ENCODE results near the gene HECTD2. TPM values are rescaled to one million over a fixed set of nuclear protein-coding genes. Genes with fewer than 3 reads are reported as not detected.
"Not testable (repeated sequence)": the region's sequence is repeated elsewhere in the genome, so short reads cannot be mapped to it uniquely, and the experiment has no call there.

Gene HECTD2
- total RNA-seq, result 10 to 100 TPM; 20.6 to 41.9 (median 25.8) TPM

- Histone ChIP-seq H3K27me3 (no peaks in the 10 kb centered on the region), H3K9me3 (no peaks in the 10 kb centered on the region), H3K4me1 (peaks cover 6 to 50% (median 9%) of the 10 kb centered on the region in 3 donors), H3K4me3 (peak within 1 kb of the TSS; percentile 65 to 86), H3K36me3 (no peaks in the 10 kb centered on the region), H3K27ac (peak within 1 kb of the TSS; percentile 90 to 100 (median 100))
- no peak for TF ChIP-seq EP300 (IDR thresholded peaks at IDR 0.05)
- TF ChIP-seq POLR2A (IDR thresholded peaks at IDR 0.05), result peak; percentile 54 to 79
- peak in 3 of 4 experiments; percentile 60 to 87 (median 80) for TF ChIP-seq CTCF (IDR thresholded peaks at IDR 0.05)
- TF ChIP-seq POLR2AphosphoS5 (IDR thresholded peaks at IDR 0.05), result peak; percentile 58
- 0% methylated on average over 7 of the region's 111 CpGs; no CpG with 5 or more reads in 1 of the 2 donors for WGBS, 2 donors (ENCODE audit: low coverage in 1 of 2)
- peak; percentile 88 for ATAC-seq
Measured at GRCh38 chr10:91409869-91410637, at the start of gene HECTD2. TSS of gene HECTD2 (plus strand) at chr10:91410344. CDS start at chr10:91410439, 95 bp downstream.

- WGBS, 2 donors (ENCODE audit: low coverage in 1 of 2), result 55 to 69% methylated on average over 2 to 3 of the region's 3 CpGs
- no peak for ATAC-seq
- Histone ChIP-seq H3K4me1 (no peaks in the 10 kb centered on the region), H3K27ac (no peak overlapping the region), H3K27me3 (no peaks in the 10 kb centered on the region), H3K4me3 (no peak overlapping the region), H3K36me3 (no peaks in the 10 kb centered on the region), H3K9me3 (peaks cover 0 to 6% (median 0%) of the 10 kb centered on the region in 3 donors)
- TF ChIP-seq EP300 (IDR thresholded peaks at IDR 0.05) (no peak), POLR2A (IDR thresholded peaks at IDR 0.05) (no peak), CTCF (IDR thresholded peaks at IDR 0.05) (no peak), POLR2AphosphoS5 (IDR thresholded peaks at IDR 0.05) (no peak)
Measured at GRCh38 chr10:91360461-91360860, 49.7 kb upstream of the HECTD2 start.

- not testable (repeated sequence) for H3K4me3 ChIP-seq, H3K27me3 ChIP-seq, H3K4me1 ChIP-seq, H3K36me3 ChIP-seq, ATAC-seq, H3K27ac ChIP-seq, H3K9me3 ChIP-seq
- 60 to 100% methylated on average over 1 of the region's 3 CpGs for WGBS, 2 donors (ENCODE audit: low coverage in 1 of 2)
Measured at GRCh38 chr10:91365519-91365918, 44.6 kb upstream of the HECTD2 start.

- H3K36me3 ChIP-seq, result no peaks in the 10 kb centered on the region
- no peak overlapping the region for H3K4me3 ChIP-seq
- H3K9me3 ChIP-seq, result peaks cover 0 to 6% (median 0%) of the 10 kb centered on the region in 3 donors
- H3K27ac ChIP-seq, result no peak overlapping the region
- ATAC-seq, result no peak
- no peaks in the 10 kb centered on the region for H3K27me3 ChIP-seq
- WGBS, 2 donors (ENCODE audit: low coverage in 1 of 2), result 73 to 84% methylated on average over 1 of the region's 1 CpG
- no peaks in the 10 kb centered on the region for H3K4me1 ChIP-seq
- TF ChIP-seq POLR2AphosphoS5 (IDR thresholded peaks at IDR 0.05) (no peak), CTCF (IDR thresholded peaks at IDR 0.05) (no peak), POLR2A (IDR thresholded peaks at IDR 0.05) (no peak), EP300 (IDR thresholded peaks at IDR 0.05) (no peak)
Measured at GRCh38 chr10:91366704-91367103, 43.4 kb upstream of the HECTD2 start.

GRCh38 chr10:91367127-91367531 is 43.0 kb upstream of the HECTD2 start:
- H3K36me3 ChIP-seq, result no peaks in the 10 kb centered on the region
- H3K4me3 ChIP-seq, result no peak overlapping the region
- H3K9me3 ChIP-seq, result peaks cover 0 to 5% (median 0%) of the 10 kb centered on the region in 3 donors
- no peak for ATAC-seq
- TF ChIP-seq EP300 (IDR thresholded peaks at IDR 0.05) (no peak), CTCF (IDR thresholded peaks at IDR 0.05) (no peak), POLR2A (IDR thresholded peaks at IDR 0.05) (no peak), POLR2AphosphoS5 (IDR thresholded peaks at IDR 0.05) (no peak)
- H3K27me3 ChIP-seq, result no peaks in the 10 kb centered on the region
- H3K27ac ChIP-seq, result no peak overlapping the region
- no peaks in the 10 kb centered on the region for H3K4me1 ChIP-seq
